PFSK-1 (cell line): ENCODE data around the gene ISOC1.

Experiments
- FOXP2 ChIP-seq: optimal IDR thresholded peaks from 2 replicates; pipeline ENCODE3; 2011; ENCODE audit warnings: borderline replicate concordance, control low read depth, inconsistent platforms; ENCODE audit not compliant: insufficient read depth; ENCODE audit errors: extremely low read length, extremely low read depth
- POLR2AphosphoS5 ChIP-seq: IDR thresholded peaks from 2 replicates; pipeline ENCODE4 v1.6.1; 2012; ENCODE audit warnings: low read depth, mild to moderate bottlenecking, control low read depth, low read length, moderate library complexity
- SIN3A ChIP-seq: IDR thresholded peaks from 2 replicates; pipeline ENCODE4 v1.6.1; 2012; ENCODE audit warnings: mild to moderate bottlenecking, low read length, moderate library complexity, borderline replicate concordance; ENCODE audit not compliant: insufficient read depth
- TAF1 ChIP-seq: IDR thresholded peaks from 2 replicates; pipeline ENCODE4 v1.6.1; 2012; ENCODE audit warnings: low read length, control low read depth, borderline replicate concordance; ENCODE audit not compliant: insufficient read depth
- TF ChIP-seq, protein P1 (sequence below), 2 experiments: IDR thresholded peaks; 2 replicates each; pipeline versions ENCODE4 v1.6.1 to v1.8.0; 2011 to 2012; ENCODE audit warnings: low read depth in 2 of 2, low read length in 2 of 2, control low read depth in 1 of 2, inconsistent platforms in 1 of 2, mild to moderate bottlenecking in 1 of 2, moderate library complexity in 1 of 2; ENCODE audit not compliant: insufficient read depth in 1 of 2

ISOC1 gene

DNA sequence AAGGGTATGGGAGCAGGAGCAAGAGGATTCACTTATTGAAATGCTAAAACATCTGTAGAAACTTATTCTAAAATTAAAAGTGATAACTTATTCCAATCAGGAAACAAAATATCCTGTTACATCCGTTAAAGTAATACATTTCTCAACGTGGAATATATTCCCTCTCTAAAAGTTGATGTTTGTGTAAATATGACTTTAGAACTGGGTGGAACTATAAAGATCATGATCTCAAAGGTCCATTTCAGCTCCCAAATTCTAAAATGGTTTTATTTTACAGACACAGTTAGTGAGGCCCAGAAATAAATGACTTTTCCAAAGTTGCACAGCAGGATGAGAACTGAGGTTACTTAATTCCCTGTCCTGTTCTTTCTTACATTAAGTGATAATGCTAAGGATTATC lies 21.1 kb downstream of the ISOC1 start:
- no peak for TF ChIP-seq FOXP2
- no peak for TF ChIP-seq TAF1

DNA sequence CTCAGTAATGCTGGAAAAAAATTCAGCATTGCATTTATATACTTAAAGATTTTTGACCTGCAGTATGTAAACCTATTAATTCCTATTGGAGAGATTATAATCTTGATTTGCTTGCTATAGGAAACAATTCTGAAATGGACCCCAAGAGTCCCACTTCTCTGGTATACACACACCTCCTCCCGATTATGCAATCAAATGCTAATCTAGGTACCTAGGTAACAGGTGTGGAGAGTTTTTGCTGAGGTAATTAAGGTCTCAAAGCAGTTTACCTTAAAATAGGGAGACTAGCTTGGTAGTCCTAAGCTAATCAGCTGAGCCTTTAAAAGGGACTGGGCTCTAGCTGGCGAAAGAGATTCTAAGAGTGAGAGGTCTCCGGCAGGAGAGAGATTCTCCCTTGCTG lies 22.2 kb downstream of the ISOC1 start:
- TF ChIP-seq SIN3A = no peak
- no peak for TF ChIP-seq POLR2AphosphoS5
- no peak for TF ChIP-seq TAF1
- TF ChIP-seq, protein P1, sequence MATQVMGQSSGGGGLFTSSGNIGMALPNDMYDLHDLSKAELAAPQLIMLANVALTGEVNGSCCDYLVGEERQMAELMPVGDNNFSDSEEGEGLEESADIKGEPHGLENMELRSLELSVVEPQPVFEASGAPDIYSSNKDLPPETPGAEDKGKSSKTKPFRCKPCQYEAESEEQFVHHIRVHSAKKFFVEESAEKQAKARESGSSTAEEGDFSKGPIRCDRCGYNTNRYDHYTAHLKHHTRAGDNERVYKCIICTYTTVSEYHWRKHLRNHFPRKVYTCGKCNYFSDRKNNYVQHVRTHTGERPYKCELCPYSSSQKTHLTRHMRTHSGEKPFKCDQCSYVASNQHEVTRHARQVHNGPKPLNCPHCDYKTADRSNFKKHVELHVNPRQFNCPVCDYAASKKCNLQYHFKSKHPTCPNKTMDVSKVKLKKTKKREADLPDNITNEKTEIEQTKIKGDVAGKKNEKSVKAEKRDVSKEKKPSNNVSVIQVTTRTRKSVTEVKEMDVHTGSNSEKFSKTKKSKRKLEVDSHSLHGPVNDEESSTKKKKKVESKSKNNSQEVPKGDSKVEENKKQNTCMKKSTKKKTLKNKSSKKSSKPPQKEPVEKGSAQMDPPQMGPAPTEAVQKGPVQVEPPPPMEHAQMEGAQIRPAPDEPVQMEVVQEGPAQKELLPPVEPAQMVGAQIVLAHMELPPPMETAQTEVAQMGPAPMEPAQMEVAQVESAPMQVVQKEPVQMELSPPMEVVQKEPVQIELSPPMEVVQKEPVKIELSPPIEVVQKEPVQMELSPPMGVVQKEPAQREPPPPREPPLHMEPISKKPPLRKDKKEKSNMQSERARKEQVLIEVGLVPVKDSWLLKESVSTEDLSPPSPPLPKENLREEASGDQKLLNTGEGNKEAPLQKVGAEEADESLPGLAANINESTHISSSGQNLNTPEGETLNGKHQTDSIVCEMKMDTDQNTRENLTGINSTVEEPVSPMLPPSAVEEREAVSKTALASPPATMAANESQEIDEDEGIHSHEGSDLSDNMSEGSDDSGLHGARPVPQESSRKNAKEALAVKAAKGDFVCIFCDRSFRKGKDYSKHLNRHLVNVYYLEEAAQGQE (IDR thresholded peaks at IDR 0.05; ENCODE audit: insufficient read depth in 1 of 2, low read depth in 2 of 2, low read length in 2 of 2) = no peak
- no peak for TF ChIP-seq FOXP2

DNA sequence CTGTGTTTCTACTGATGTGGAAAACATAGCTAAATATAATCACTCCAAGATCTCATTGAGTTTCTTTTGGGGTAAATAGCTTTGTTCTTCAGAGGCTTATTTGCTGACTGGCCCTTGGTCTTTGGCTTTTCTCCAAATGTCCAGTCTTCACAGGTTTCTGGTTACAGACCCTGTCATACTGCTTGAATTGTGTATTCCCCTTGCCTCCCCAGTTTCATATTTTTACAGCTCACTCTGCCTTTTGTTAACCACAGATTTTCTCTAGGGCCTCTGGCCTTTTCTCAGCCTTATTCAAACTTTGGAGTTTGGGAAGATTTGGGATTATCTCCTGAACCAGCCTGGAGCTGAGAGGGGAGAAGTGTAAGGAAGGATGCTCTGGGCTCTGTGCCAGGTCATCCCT lies 23.9 kb downstream of the ISOC1 start:
- TF ChIP-seq TAF1 (no peak), FOXP2 (no peak), POLR2AphosphoS5 (no peak), SIN3A (no peak)

DNA sequence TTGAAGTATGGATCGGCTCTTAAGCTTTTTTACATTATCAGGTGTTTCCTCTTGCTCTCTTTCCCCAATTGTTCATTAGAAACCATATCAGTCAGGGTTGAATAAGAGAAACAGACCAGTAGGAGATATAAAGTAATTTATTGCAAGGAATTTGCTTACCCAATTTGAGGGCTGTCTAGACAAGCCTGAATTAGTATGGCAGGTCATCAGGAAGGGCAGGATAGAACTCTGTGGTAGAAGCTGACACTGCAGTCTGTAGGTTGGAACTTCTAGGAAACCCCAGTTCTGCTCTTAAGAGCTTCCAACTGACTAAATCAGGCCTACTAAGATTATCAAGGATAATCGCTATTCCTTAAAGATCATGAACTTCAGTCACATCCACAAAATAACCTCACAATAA lies 24.3 kb downstream of the ISOC1 start:
- TF ChIP-seq TAF1 = no peak
- TF ChIP-seq, protein P1 (IDR thresholded peaks at IDR 0.05; ENCODE audit: insufficient read depth in 1 of 2, low read depth in 2 of 2, low read length in 2 of 2) = no peak
- no peak for TF ChIP-seq FOXP2
- TF ChIP-seq SIN3A = no peak
- no peak for TF ChIP-seq POLR2AphosphoS5

DNA sequence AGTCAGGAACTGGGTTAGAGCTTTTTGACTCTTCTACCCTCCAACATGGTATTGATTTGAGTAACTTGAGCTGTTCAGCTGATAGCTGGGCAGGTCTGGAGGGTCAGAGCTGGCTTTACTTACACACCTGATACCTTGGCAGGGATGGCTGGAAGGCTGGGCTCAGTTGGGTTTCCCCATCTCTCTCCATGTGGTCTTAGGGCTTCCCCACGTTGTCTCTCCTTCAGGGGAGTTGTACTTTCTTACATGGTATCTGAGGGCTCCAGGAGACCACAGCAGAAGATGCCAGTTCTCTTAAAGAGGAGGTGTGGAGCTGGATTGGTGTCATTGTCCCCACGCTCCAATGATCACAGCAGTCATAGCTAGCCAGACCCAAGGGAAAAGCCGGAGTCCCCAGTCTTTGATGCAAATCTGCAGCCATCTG lies 25.6 kb downstream of the ISOC1 start:
- TF ChIP-seq FOXP2 = no peak
- TF ChIP-seq POLR2AphosphoS5 = no peak
- TF ChIP-seq SIN3A = no peak
- TF ChIP-seq, protein P1 (IDR thresholded peaks at IDR 0.05; ENCODE audit: insufficient read depth in 1 of 2, low read depth in 2 of 2, low read length in 2 of 2) = no peak
- TF ChIP-seq TAF1 = no peak

DNA sequence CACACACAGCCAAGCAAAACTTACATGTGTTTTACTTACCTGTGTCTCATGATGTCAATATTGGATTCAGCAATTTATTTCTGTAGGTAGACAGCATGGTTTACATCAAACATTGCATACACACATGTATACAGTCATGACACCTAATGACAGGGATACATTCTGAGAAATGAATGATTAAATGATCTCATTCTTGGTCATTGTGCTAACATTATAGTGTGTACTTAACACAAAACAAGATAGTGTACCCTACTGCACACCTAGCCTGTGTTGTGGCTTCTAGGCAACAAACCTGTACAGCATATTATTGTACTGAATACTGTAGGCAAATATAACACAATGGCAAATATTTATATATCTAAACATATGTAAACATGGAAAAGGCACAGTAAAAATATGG lies 28.0 kb downstream of the ISOC1 start:
- no peak for TF ChIP-seq SIN3A
- TF ChIP-seq POLR2AphosphoS5 = no peak
- TF ChIP-seq, protein P1 (IDR thresholded peaks at IDR 0.05; ENCODE audit: insufficient read depth in 1 of 2, low read depth in 2 of 2, low read length in 2 of 2) = no peak
- no peak for TF ChIP-seq FOXP2
- TF ChIP-seq TAF1 = no peak
